ENCODE data around the gene DSCAML1.

DSCAML1 gene

GRCh38 chr11:117431436-117431835 is 365.6 kb downstream of the DSCAML1 start:
- H3K4me1 ChIP-seq (ENCODE audit: control insufficient read depth, insufficient read depth, low read length) = peaks cover 6% of the 10 kb centered on the region
- no peaks in the 10 kb centered on the region for H3K36me3 ChIP-seq (ENCODE audit: control insufficient read depth, insufficient read depth, low read length)
- no peaks in the 10 kb centered on the region for H3K27me3 ChIP-seq (ENCODE audit: control insufficient read depth, insufficient read depth, low read length)
- H3K9me3 ChIP-seq (ENCODE audit: control insufficient read depth, insufficient read depth, low read length) = no peaks in the 10 kb centered on the region
- no CpG with 5 or more reads among the region's 7 CpGs for WGBS (ENCODE audit: insufficient coverage, insufficient read length)
- H3K4me3 ChIP-seq (ENCODE audit: low read length) = no peak overlapping the region
- H3K27ac ChIP-seq (ENCODE audit: low read length) = no peak overlapping the region
- no peak for DNase-seq (ENCODE audit: low read depth, low spot score)

GRCh38 chr11:117430293-117430955 is 366.6 kb downstream of the DSCAML1 start:
- Histone ChIP-seq H3K27me3 (ENCODE audit: control insufficient read depth, insufficient read depth, low read length) (no peaks in the 10 kb centered on the region), H3K4me3 (ENCODE audit: low read length) (no peak overlapping the region)
- no CpG with 5 or more reads among the region's 15 CpGs for WGBS (ENCODE audit: insufficient coverage, insufficient read length)

GRCh38 chr11:117428856-117429229 is 368.2 kb downstream of the DSCAML1 start:
- Histone ChIP-seq H3K4me1 (ENCODE audit: control insufficient read depth, insufficient read depth, low read length) (peaks cover 7% of the 10 kb centered on the region), H3K27me3 (ENCODE audit: control insufficient read depth, insufficient read depth, low read length) (no peaks in the 10 kb centered on the region), H3K4me3 (ENCODE audit: low read length) (no peak overlapping the region), H3K9me3 (ENCODE audit: control insufficient read depth, insufficient read depth, low read length) (no peaks in the 10 kb centered on the region), H3K27ac (ENCODE audit: low read length) (no peak overlapping the region), H3K36me3 (ENCODE audit: control insufficient read depth, insufficient read depth, low read length) (no peaks in the 10 kb centered on the region)
- no peak for DNase-seq (ENCODE audit: low read depth, low spot score)
- WGBS (ENCODE audit: insufficient coverage, insufficient read length) = no CpG with 5 or more reads among the region's 7 CpGs

More at GRCh38 chr11:117430293-117430955, 366.6 kb downstream of the DSCAML1 start:
- Histone ChIP-seq H3K36me3 (ENCODE audit: control insufficient read depth, insufficient read depth, low read length) (no peaks in the 10 kb centered on the region), H3K27ac (ENCODE audit: low read length) (no peak overlapping the region), H3K4me1 (ENCODE audit: control insufficient read depth, insufficient read depth, low read length) (peaks cover 7% of the 10 kb centered on the region), H3K9me3 (ENCODE audit: control insufficient read depth, insufficient read depth, low read length) (no peaks in the 10 kb centered on the region)
- DNase-seq (ENCODE audit: low read depth, low spot score) = no peak

GRCh38 chr11:117428186-117428855 is 368.7 kb downstream of the DSCAML1 start:
- WGBS (ENCODE audit: insufficient coverage, insufficient read length) = 100% methylated on average over 1 of the region's 32 CpGs

GRCh38 chr11:117427356-117427874 is 369.6 kb downstream of the DSCAML1 start:
- peaks cover 7% of the 10 kb centered on the region for H3K4me1 ChIP-seq (ENCODE audit: control insufficient read depth, insufficient read depth, low read length)
- no CpG with 5 or more reads among the region's 11 CpGs for WGBS (ENCODE audit: insufficient coverage, insufficient read length)
- no peak overlapping the region for H3K27ac ChIP-seq (ENCODE audit: low read length)
- no peaks in the 10 kb centered on the region for H3K9me3 ChIP-seq (ENCODE audit: control insufficient read depth, insufficient read depth, low read length)
- no peak for DNase-seq (ENCODE audit: low read depth, low spot score)
- no peaks in the 10 kb centered on the region for H3K36me3 ChIP-seq (ENCODE audit: control insufficient read depth, insufficient read depth, low read length)
- H3K27me3 ChIP-seq (ENCODE audit: control insufficient read depth, insufficient read depth, low read length) = no peaks in the 10 kb centered on the region
- no peak overlapping the region for H3K4me3 ChIP-seq (ENCODE audit: low read length)

More at GRCh38 chr11:117428186-117428855, 368.7 kb downstream of the DSCAML1 start:
- Histone ChIP-seq H3K27ac (ENCODE audit: low read length) (no peak overlapping the region), H3K36me3 (ENCODE audit: control insufficient read depth, insufficient read depth, low read length) (no peaks in the 10 kb centered on the region), H3K4me3 (ENCODE audit: low read length) (no peak overlapping the region), H3K9me3 (ENCODE audit: control insufficient read depth, insufficient read depth, low read length) (no peaks in the 10 kb centered on the region), H3K4me1 (ENCODE audit: control insufficient read depth, insufficient read depth, low read length) (peaks cover 7% of the 10 kb centered on the region), H3K27me3 (ENCODE audit: control insufficient read depth, insufficient read depth, low read length) (no peaks in the 10 kb centered on the region)
- no peak for DNase-seq (ENCODE audit: low read depth, low spot score)

- Histone ChIP-seq H3K4me1 (ENCODE audit: control insufficient read depth, insufficient read depth, low read length) (peaks cover 7% of the 10 kb centered on the region), H3K27me3 (ENCODE audit: control insufficient read depth, insufficient read depth, low read length) (no peaks in the 10 kb centered on the region), H3K4me3 (ENCODE audit: low read length) (no peak overlapping the region), H3K9me3 (ENCODE audit: control insufficient read depth, insufficient read depth, low read length) (no peaks in the 10 kb centered on the region), H3K36me3 (ENCODE audit: control insufficient read depth, insufficient read depth, low read length) (no peaks in the 10 kb centered on the region), H3K27ac (ENCODE audit: low read length) (no peak overlapping the region)
- no CpG with 5 or more reads among the region's 7 CpGs for WGBS (ENCODE audit: insufficient coverage, insufficient read length)
- DNase-seq (ENCODE audit: low read depth, low spot score) = no peak
Measured at GRCh38 chr11:117426941-117427340, 370.1 kb downstream of the DSCAML1 start.

GRCh38 chr11:117426297-117426685 is 370.7 kb downstream of the DSCAML1 start:
- Histone ChIP-seq H3K4me1 (ENCODE audit: control insufficient read depth, insufficient read depth, low read length) (peaks cover 7% of the 10 kb centered on the region), H3K4me3 (ENCODE audit: low read length) (no peak overlapping the region), H3K36me3 (ENCODE audit: control insufficient read depth, insufficient read depth, low read length) (no peaks in the 10 kb centered on the region), H3K27ac (ENCODE audit: low read length) (no peak overlapping the region), H3K9me3 (ENCODE audit: control insufficient read depth, insufficient read depth, low read length) (no peaks in the 10 kb centered on the region), H3K27me3 (ENCODE audit: control insufficient read depth, insufficient read depth, low read length) (no peaks in the 10 kb centered on the region)
- no CpG with 5 or more reads among the region's 17 CpGs for WGBS (ENCODE audit: insufficient coverage, insufficient read length)
- DNase-seq (ENCODE audit: low read depth, low spot score) = peak; percentile 55

- Histone ChIP-seq H3K27ac (ENCODE audit: low read length) (no peak overlapping the region), H3K27me3 (ENCODE audit: control insufficient read depth, insufficient read depth, low read length) (no peaks in the 10 kb centered on the region), H3K4me1 (ENCODE audit: control insufficient read depth, insufficient read depth, low read length) (peaks cover 7% of the 10 kb centered on the region), H3K9me3 (ENCODE audit: control insufficient read depth, insufficient read depth, low read length) (no peaks in the 10 kb centered on the region), H3K4me3 (ENCODE audit: low read length) (no peak overlapping the region), H3K36me3 (ENCODE audit: control insufficient read depth, insufficient read depth, low read length) (no peaks in the 10 kb centered on the region)
- no CpG with 5 or more reads among the region's 13 CpGs for WGBS (ENCODE audit: insufficient coverage, insufficient read length)
- DNase-seq (ENCODE audit: low read depth, low spot score) = no peak
Measured at GRCh38 chr11:117425679-117426296, 371.2 kb downstream of the DSCAML1 start.

- H3K4me1 ChIP-seq (ENCODE audit: control insufficient read depth, insufficient read depth, low read length) = peaks cover 3% of the 10 kb centered on the region
- DNase-seq (ENCODE audit: low read depth, low spot score) = no peak
- H3K27me3 ChIP-seq (ENCODE audit: control insufficient read depth, insufficient read depth, low read length) = no peaks in the 10 kb centered on the region
- H3K9me3 ChIP-seq (ENCODE audit: control insufficient read depth, insufficient read depth, low read length) = no peaks in the 10 kb centered on the region
- H3K4me3 ChIP-seq (ENCODE audit: low read length) = no peak overlapping the region
- no CpG with 5 or more reads among the region's 4 CpGs for WGBS (ENCODE audit: insufficient coverage, insufficient read length)
- H3K27ac ChIP-seq (ENCODE audit: low read length) = no peak overlapping the region
- H3K36me3 ChIP-seq (ENCODE audit: control insufficient read depth, insufficient read depth, low read length) = no peaks in the 10 kb centered on the region
Measured at GRCh38 chr11:117424781-117425180, 372.2 kb downstream of the DSCAML1 start.

- WGBS (ENCODE audit: insufficient coverage, insufficient read length) = no CpG with 5 or more reads among the region's 14 CpGs
- no peaks in the 10 kb centered on the region for H3K9me3 ChIP-seq (ENCODE audit: control insufficient read depth, insufficient read depth, low read length)
- no peak for DNase-seq (ENCODE audit: low read depth, low spot score)
- no peak overlapping the region for H3K27ac ChIP-seq (ENCODE audit: low read length)
- no peak overlapping the region for H3K4me3 ChIP-seq (ENCODE audit: low read length)
- no peaks in the 10 kb centered on the region for H3K27me3 ChIP-seq (ENCODE audit: control insufficient read depth, insufficient read depth, low read length)
- H3K4me1 ChIP-seq (ENCODE audit: control insufficient read depth, insufficient read depth, low read length) = peaks cover 1% of the 10 kb centered on the region; the same call in 1 of the 2 replicates
- no peaks in the 10 kb centered on the region for H3K36me3 ChIP-seq (ENCODE audit: control insufficient read depth, insufficient read depth, low read length)
Measured at GRCh38 chr11:117423046-117423575, 373.9 kb downstream of the DSCAML1 start.

Data from iPS DF 6.9 (cell line).